ENCODE results near the gene RFC2. TPM values are rescaled to one million over a fixed set of nuclear protein-coding genes. Genes with fewer than 3 reads are reported as not detected.

RFC2 gene
- total and polyA plus RNA-seq, 10 of the 15 experiments (the other 5 are each of a cell fraction or from before 2014, with no cell fraction given), result 25.8 to 145 (median 90.9) TPM

DNA sequence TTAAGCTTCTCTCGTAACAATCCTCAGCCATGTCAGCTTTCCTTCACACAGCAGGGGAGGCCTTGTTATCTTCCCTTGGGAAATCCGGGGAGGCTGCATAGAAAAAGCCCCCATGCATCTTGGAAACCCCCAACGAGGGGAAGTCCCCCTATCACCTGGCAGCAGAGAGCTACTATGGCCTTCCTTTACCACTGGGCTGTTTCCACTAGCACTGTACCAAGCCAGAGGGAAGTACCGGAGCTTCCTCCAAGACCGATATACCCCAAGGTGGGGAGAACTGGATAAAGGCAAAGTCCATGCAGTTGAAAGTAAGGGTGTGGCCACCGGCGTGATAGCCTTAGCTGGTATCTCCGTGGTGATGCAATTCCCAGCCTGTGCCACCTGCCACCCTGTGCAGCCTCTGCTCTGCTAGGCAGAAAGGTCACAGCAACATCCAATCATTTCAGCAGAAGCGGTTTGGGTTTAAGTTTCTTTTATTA lies 30.6 kb upstream of the RFC2 start (continued):
- TF ChIP-seq, protein P1, sequence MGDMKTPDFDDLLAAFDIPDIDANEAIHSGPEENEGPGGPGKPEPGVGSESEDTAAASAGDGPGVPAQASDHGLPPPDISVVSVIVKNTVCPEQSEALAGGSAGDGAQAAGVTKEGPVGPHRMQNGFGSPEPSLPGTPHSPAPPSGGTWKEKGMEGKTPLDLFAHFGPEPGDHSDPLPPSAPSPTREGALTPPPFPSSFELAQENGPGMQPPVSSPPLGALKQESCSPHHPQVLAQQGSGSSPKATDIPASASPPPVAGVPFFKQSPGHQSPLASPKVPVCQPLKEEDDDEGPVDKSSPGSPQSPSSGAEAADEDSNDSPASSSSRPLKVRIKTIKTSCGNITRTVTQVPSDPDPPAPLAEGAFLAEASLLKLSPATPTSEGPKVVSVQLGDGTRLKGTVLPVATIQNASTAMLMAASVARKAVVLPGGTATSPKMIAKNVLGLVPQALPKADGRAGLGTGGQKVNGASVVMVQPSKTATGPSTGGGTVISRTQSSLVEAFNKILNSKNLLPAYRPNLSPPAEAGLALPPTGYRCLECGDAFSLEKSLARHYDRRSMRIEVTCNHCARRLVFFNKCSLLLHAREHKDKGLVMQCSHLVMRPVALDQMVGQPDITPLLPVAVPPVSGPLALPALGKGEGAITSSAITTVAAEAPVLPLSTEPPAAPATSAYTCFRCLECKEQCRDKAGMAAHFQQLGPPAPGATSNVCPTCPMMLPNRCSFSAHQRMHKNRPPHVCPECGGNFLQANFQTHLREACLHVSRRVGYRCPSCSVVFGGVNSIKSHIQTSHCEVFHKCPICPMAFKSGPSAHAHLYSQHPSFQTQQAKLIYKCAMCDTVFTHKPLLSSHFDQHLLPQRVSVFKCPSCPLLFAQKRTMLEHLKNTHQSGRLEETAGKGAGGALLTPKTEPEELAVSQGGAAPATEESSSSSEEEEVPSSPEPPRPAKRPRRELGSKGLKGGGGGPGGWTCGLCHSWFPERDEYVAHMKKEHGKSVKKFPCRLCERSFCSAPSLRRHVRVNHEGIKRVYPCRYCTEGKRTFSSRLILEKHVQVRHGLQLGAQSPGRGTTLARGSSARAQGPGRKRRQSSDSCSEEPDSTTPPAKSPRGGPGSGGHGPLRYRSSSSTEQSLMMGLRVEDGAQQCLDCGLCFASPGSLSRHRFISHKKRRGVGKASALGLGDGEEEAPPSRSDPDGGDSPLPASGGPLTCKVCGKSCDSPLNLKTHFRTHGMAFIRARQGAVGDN (IDR thresholded peaks at IDR 0.05), result peak; percentile 80
- TF ChIP-seq ZNF207 (IDR thresholded peaks at IDR 0.05; ENCODE audit: borderline replicate concordance) (no peak), EED (IDR thresholded peaks at IDR 0.05; ENCODE audit: low read depth) (peak; percentile 92), LARP7 (IDR thresholded peaks at IDR 0.05) (no peak), POLR2A (IDR thresholded peaks at IDR 0.05; ENCODE audit: low read depth, low read length) (peak; percentile 28; the same call in 1 of the 2 replicates), KDM1A (IDR thresholded peaks at IDR 0.05; ENCODE audit: borderline replicate concordance) (no peak), ETV6 (conservative IDR thresholded peaks at IDR 0.05 in 1 of 2, IDR thresholded peaks at IDR 0.05 in 1 of 2; ENCODE audit: borderline replicate concordance in 1 of 2, low read depth in 1 of 2) (no peak; a peak in 1 of 4 replicates), ZNF384 (IDR thresholded peaks at IDR 0.05; ENCODE audit: borderline replicate concordance, low read depth, low read length) (no peak), JUND (IDR thresholded peaks at IDR 0.05; ENCODE audit: low read depth, low read length) (no peak), RUNX3 (IDR thresholded peaks at IDR 0.05; ENCODE audit: low read length) (peak; percentile 62), KAT2A (conservative IDR thresholded peaks at IDR 0.05; ENCODE audit: control insufficient read depth, low read depth, low read length) (no peak), JUNB (IDR thresholded peaks at IDR 0.05) (no peak; the same call in 1 of the 2 replicates), SMAD1 (IDR thresholded peaks at IDR 0.05; ENCODE audit: low read depth, partially characterized antibody) (no peak), TCF7 (IDR thresholded peaks at IDR 0.05; ENCODE audit: borderline replicate concordance) (no peak)
- TF ChIP-seq, protein P2, sequence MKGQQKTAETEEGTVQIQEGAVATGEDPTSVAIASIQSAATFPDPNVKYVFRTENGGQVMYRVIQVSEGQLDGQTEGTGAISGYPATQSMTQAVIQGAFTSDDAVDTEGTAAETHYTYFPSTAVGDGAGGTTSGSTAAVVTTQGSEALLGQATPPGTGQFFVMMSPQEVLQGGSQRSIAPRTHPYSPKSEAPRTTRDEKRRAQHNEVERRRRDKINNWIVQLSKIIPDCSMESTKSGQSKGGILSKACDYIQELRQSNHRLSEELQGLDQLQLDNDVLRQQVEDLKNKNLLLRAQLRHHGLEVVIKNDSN (IDR thresholded peaks at IDR 0.05; ENCODE audit: borderline replicate concordance, extremely low read length, insufficient read depth, low read depth, low read length), result no peak
- TF ChIP-seq, protein P3, sequence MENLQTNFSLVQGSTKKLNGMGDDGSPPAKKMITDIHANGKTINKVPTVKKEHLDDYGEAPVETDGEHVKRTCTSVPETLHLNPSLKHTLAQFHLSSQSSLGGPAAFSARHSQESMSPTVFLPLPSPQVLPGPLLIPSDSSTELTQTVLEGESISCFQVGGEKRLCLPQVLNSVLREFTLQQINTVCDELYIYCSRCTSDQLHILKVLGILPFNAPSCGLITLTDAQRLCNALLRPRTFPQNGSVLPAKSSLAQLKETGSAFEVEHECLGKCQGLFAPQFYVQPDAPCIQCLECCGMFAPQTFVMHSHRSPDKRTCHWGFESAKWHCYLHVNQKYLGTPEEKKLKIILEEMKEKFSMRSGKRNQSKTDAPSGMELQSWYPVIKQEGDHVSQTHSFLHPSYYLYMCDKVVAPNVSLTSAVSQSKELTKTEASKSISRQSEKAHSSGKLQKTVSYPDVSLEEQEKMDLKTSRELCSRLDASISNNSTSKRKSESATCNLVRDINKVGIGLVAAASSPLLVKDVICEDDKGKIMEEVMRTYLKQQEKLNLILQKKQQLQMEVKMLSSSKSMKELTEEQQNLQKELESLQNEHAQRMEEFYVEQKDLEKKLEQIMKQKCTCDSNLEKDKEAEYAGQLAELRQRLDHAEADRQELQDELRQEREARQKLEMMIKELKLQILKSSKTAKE (IDR thresholded peaks at IDR 0.05; ENCODE audit: low read depth, poor library complexity, severe bottlenecking), result peak; percentile 22
- TF ChIP-seq, protein P4, sequence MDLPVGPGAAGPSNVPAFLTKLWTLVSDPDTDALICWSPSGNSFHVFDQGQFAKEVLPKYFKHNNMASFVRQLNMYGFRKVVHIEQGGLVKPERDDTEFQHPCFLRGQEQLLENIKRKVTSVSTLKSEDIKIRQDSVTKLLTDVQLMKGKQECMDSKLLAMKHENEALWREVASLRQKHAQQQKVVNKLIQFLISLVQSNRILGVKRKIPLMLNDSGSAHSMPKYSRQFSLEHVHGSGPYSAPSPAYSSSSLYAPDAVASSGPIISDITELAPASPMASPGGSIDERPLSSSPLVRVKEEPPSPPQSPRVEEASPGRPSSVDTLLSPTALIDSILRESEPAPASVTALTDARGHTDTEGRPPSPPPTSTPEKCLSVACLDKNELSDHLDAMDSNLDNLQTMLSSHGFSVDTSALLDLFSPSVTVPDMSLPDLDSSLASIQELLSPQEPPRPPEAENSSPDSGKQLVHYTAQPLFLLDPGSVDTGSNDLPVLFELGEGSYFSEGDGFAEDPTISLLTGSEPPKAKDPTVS (IDR thresholded peaks at IDR 0.05; ENCODE audit: low read depth, low read length), result no peak
- TF ChIP-seq, protein P5, sequence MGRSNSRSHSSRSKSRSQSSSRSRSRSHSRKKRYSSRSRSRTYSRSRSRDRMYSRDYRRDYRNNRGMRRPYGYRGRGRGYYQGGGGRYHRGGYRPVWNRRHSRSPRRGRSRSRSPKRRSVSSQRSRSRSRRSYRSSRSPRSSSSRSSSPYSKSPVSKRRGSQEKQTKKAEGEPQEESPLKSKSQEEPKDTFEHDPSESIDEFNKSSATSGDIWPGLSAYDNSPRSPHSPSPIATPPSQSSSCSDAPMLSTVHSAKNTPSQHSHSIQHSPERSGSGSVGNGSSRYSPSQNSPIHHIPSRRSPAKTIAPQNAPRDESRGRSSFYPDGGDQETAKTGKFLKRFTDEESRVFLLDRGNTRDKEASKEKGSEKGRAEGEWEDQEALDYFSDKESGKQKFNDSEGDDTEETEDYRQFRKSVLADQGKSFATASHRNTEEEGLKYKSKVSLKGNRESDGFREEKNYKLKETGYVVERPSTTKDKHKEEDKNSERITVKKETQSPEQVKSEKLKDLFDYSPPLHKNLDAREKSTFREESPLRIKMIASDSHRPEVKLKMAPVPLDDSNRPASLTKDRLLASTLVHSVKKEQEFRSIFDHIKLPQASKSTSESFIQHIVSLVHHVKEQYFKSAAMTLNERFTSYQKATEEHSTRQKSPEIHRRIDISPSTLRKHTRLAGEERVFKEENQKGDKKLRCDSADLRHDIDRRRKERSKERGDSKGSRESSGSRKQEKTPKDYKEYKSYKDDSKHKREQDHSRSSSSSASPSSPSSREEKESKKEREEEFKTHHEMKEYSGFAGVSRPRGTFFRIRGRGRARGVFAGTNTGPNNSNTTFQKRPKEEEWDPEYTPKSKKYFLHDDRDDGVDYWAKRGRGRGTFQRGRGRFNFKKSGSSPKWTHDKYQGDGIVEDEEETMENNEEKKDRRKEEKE (IDR thresholded peaks at IDR 0.05), result no peak
